Measurements from ENCODE around the gene CHST14. TPM values are rescaled to one million over a fixed set of nuclear protein-coding genes. Genes with fewer than 3 reads are reported as not detected.

Gene CHST14
- total RNA-seq, 1 donor from 2014 or later, result 45.7 TPM

GRCh38 chr15:40512440-40512839 lies 41.7 kb downstream of the CHST14 start:
- TF ChIP-seq CTCF (IDR thresholded peaks at IDR 0.05), result no peak
- DNase-seq (ENCODE audit: low spot score), result no peak
- Mint-ChIP-seq H3K4me1 (ENCODE audit: low read depth) (peaks cover 15% of the 10 kb centered on the region), H3K27ac (ENCODE audit: unreplicated experiment) (no peak overlapping the region), H3K4me3 (ENCODE audit: unreplicated experiment) (peak overlapping the region; percentile 73), H3K36me3 (ENCODE audit: low read depth) (no peaks in the 10 kb centered on the region), H3K27me3 (ENCODE audit: low read depth) (no peaks in the 10 kb centered on the region), H3K9me3 (ENCODE audit: low read depth) (no peaks in the 10 kb centered on the region)

GRCh38 chr15:40513609-40514008 lies 42.8 kb downstream of the CHST14 start:
- no peak for TF ChIP-seq CTCF (IDR thresholded peaks at IDR 0.05)
- Mint-ChIP-seq H3K36me3 (ENCODE audit: low read depth) (no peaks in the 10 kb centered on the region), H3K27ac (ENCODE audit: unreplicated experiment) (no peak overlapping the region), H3K4me3 (ENCODE audit: unreplicated experiment) (no peak overlapping the region), H3K4me1 (ENCODE audit: low read depth) (peaks cover 15% of the 10 kb centered on the region), H3K27me3 (ENCODE audit: low read depth) (no peaks in the 10 kb centered on the region), H3K9me3 (ENCODE audit: low read depth) (no peaks in the 10 kb centered on the region)
- no peak for DNase-seq (ENCODE audit: low spot score)

GRCh38 chr15:40516322-40516721 lies 45.5 kb downstream of the CHST14 start:
- Mint-ChIP-seq H3K27me3 (ENCODE audit: low read depth) (no peaks in the 10 kb centered on the region), H3K27ac (ENCODE audit: unreplicated experiment) (no peak overlapping the region), H3K36me3 (ENCODE audit: low read depth) (no peaks in the 10 kb centered on the region), H3K9me3 (ENCODE audit: low read depth) (no peaks in the 10 kb centered on the region), H3K4me3 (ENCODE audit: unreplicated experiment) (no peak overlapping the region), H3K4me1 (ENCODE audit: low read depth) (peaks cover 10% of the 10 kb centered on the region)
- no peak for TF ChIP-seq CTCF (IDR thresholded peaks at IDR 0.05)
- no peak for DNase-seq (ENCODE audit: low spot score)

Other genes starting within 250 kb of the CHST14 start
- 0.37 to 0.41 TPM in 2 of 3 replicates, not detected in the other for gene PAK6, start 231.9 kb upstream of the CHST14 start, total RNA-seq
- gene ANKRD63, start 187.9 kb upstream of the CHST14 start, total RNA-seq, result 0.25 to 1.1 TPM in 2 of 3 replicates, not detected in the other
- gene PLCB2, start 163.0 kb upstream of the CHST14 start, total RNA-seq, result 1.4 to 3.4 TPM (median 2.8 TPM) in 3 replicates
- gene INAFM2, start 147.3 kb upstream of the CHST14 start, total RNA-seq, result 68.8 to 128 TPM (median 80.6 TPM) in 3 replicates
- 55.4 to 60.0 TPM (median 58.0 TPM) in 3 replicates for gene CCDC9B, start 130.0 kb upstream of the CHST14 start, total RNA-seq
- not detected in 3 replicates for gene PHGR1, start 120.0 kb upstream of the CHST14 start, total RNA-seq
- gene DISP2, start 112.8 kb upstream of the CHST14 start, total RNA-seq, result 1.3 to 2.2 TPM (median 1.4 TPM) in 3 replicates
- gene KNSTRN, start 88.3 kb upstream of the CHST14 start, total RNA-seq, result 20.9 to 28.4 TPM (median 27.9 TPM) in 3 replicates
- 42.0 to 58.9 TPM (median 42.5 TPM) in 3 replicates for gene IVD, start 65.2 kb upstream of the CHST14 start, total RNA-seq
- gene BAHD1, start 30.0 kb upstream of the CHST14 start, total RNA-seq, result 24.4 to 26.4 TPM (median 24.8 TPM) in 3 replicates
- gene CCDC32, start 94.1 kb downstream of the CHST14 start, total RNA-seq, result 16.7 to 22.5 TPM (median 21.2 TPM) in 3 replicates
- 7.7 to 10.9 TPM (median 10.2 TPM) in 3 replicates for gene RPUSD2, start 98.3 kb downstream of the CHST14 start, total RNA-seq
- 4.7 to 6.0 TPM (median 5.5 TPM) in 3 replicates for gene KNL1, start 123.3 kb downstream of the CHST14 start, total RNA-seq
- 6.9 to 13.0 TPM (median 9.4 TPM) in 3 replicates for gene RAD51, start 224.2 kb downstream of the CHST14 start, total RNA-seq

Data from chondrocyte (in vitro differentiated cells).